ENCODE data around the gene TOP3B.

DNA sequence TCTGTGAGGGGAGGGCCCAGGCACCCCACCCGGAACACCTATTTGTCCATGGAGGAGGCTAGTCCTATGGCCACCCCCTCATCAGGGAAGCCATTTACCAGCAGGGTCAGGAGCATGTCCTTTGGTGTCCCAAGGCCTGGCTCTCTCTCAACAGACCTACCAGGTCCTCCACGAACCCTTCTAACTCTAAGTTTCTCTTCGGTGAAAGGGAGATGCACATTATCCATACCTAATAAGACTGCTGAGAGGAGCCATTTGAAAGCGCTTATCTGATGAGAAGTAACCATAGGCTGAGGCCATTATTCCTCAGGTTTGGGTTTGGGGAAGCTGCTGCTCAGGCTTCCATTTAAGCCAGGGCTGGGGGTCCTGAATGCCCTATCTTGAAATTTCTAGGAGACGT lies 9.2 kb upstream of the TOP3B start:
- TF ChIP-seq, protein P1, sequence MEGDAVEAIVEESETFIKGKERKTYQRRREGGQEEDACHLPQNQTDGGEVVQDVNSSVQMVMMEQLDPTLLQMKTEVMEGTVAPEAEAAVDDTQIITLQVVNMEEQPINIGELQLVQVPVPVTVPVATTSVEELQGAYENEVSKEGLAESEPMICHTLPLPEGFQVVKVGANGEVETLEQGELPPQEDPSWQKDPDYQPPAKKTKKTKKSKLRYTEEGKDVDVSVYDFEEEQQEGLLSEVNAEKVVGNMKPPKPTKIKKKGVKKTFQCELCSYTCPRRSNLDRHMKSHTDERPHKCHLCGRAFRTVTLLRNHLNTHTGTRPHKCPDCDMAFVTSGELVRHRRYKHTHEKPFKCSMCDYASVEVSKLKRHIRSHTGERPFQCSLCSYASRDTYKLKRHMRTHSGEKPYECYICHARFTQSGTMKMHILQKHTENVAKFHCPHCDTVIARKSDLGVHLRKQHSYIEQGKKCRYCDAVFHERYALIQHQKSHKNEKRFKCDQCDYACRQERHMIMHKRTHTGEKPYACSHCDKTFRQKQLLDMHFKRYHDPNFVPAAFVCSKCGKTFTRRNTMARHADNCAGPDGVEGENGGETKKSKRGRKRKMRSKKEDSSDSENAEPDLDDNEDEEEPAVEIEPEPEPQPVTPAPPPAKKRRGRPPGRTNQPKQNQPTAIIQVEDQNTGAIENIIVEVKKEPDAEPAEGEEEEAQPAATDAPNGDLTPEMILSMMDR (IDR thresholded peaks at IDR 0.05) = no peak
- TF ChIP-seq, protein P2, sequence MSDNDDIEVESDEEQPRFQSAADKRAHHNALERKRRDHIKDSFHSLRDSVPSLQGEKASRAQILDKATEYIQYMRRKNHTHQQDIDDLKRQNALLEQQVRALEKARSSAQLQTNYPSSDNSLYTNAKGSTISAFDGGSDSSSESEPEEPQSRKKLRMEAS (CRISPR knock-in tag; IDR thresholded peaks at IDR 0.05) = no peak
- TF ChIP-seq, protein P3, sequence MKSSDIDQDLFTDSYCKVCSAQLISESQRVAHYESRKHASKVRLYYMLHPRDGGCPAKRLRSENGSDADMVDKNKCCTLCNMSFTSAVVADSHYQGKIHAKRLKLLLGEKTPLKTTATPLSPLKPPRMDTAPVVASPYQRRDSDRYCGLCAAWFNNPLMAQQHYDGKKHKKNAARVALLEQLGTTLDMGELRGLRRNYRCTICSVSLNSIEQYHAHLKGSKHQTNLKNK (CRISPR knock-in tag; IDR thresholded peaks at IDR 0.05) = no peak
- TF ChIP-seq, protein P4, sequence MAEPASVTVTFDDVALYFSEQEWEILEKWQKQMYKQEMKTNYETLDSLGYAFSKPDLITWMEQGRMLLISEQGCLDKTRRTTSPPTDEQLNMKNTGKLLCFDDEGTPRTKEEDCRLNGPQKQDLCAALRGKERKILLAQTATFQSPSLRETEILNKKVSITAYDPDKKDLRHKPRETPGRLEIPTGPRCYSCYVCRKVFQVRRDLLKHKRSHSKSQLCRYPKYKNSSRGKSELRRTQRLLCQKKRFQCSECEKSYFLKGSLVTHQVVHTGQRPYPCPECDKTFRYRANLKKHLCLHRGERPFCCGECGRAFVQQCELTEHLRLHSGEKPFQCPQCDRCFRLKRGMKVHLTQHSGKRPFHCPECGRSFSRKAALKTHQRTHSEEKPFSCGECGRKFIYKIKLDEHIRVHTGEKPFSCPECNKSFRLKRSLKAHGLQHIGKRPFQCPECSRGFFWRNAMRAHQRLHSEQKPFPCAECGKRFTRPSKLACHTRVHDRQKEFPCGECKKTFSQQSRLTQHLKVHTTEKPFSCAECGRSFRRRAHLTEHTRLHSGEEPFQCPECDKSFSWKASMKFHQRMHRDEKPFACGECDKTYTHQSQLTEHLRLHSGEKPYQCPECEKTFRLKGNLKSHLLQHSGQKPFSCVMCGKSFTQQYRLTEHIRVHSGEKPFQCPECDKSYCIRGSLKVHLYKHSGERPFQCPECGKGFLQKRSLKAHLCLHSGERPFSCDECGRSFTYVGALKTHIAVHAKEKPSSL (CRISPR knock-in tag; conservative IDR thresholded peaks at IDR 0.05) = no peak
- TF ChIP-seq, protein P5, sequence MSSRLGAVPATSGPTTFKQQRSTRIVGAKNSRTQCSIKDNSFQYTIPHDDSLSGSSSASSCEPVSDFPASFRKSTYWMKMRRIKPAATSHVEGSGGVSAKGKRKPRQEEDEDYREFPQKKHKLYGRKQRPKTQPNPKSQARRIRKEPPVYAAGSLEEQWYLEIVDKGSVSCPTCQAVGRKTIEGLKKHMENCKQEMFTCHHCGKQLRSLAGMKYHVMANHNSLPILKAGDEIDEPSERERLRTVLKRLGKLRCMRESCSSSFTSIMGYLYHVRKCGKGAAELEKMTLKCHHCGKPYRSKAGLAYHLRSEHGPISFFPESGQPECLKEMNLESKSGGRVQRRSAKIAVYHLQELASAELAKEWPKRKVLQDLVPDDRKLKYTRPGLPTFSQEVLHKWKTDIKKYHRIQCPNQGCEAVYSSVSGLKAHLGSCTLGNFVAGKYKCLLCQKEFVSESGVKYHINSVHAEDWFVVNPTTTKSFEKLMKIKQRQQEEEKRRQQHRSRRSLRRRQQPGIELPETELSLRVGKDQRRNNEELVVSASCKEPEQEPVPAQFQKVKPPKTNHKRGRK (CRISPR knock-in tag; IDR thresholded peaks at IDR 0.05; ENCODE audit: borderline replicate concordance) = no peak
- TF ChIP-seq JUN (CRISPR knock-in tag; IDR thresholded peaks at IDR 0.05) = no peak
- TF ChIP-seq ZNF317 (CRISPR knock-in tag; IDR thresholded peaks at IDR 0.05; ENCODE audit: borderline replicate concordance, low read depth) = no peak
- TF ChIP-seq ZNF671 (CRISPR knock-in tag; IDR thresholded peaks at IDR 0.05) = no peak
